Smooth muscle cell (in vitro differentiated cells): ENCODE results near the gene CDC45. TPM values are rescaled to one million over a fixed set of nuclear protein-coding genes. Genes with fewer than 3 reads are reported as not detected.

Source experiments
- DNase-seq: peaks from one replicate; lab custom pipeline; 2025; ENCODE audit not compliant: unreplicated experiment; lab: John Stamatoyannopoulos, UW
- H2AFZ ChIP-seq: fragments of 200-600 bp; sonication (generic); 2 replicates; pipeline ENCODE4 v1.6.0; 2016; ENCODE audit warnings: antibody characterized with exemption, low read depth, mild to moderate bottlenecking
- H3F3A ChIP-seq: fragments of 200-600 bp; sonication (generic); 2 replicates; pipeline ENCODE4 v1.6.0; 2017; ENCODE audit warnings: antibody characterized with exemption, low read depth
- H3K27ac ChIP-seq: fragments of 200-600 bp; sonication (generic); 2 replicates; pipeline ENCODE4 v1.5.1; 2016; ENCODE audit warnings: low read depth, mild to moderate bottlenecking
- H3K27me3 ChIP-seq: fragments of 200-600 bp; sonication (generic); 2 replicates; pipeline ENCODE4 v1.6.1; 2016; ENCODE audit warnings: low read depth, mild to moderate bottlenecking
- H3K36me3 ChIP-seq: fragments of 200-600 bp; sonication (generic); 2 replicates; pipeline ENCODE4 v1.5.1; 2016; ENCODE audit warnings: low read depth
- H3K4me1 ChIP-seq: fragments of 200-600 bp; sonication (generic); 2 replicates; pipeline ENCODE4 v1.5.1; 2016; ENCODE audit warnings: low read depth
- H3K4me2 ChIP-seq: fragments of 200-600 bp; sonication (generic); 2 replicates; pipeline ENCODE4 v1.6.0; 2016; ENCODE audit warnings: mild to moderate bottlenecking
- H3K4me3 ChIP-seq: fragments of 200-600 bp; sonication (generic); 2 replicates; pipeline ENCODE4 v1.5.1; 2016; ENCODE audit warnings: mild to moderate bottlenecking
- H3K79me2 ChIP-seq: fragments of 200-600 bp; sonication (generic); 2 replicates; pipeline ENCODE4 v1.6.0; 2016; ENCODE audit warnings: low read depth, mild to moderate bottlenecking
- H3K9ac ChIP-seq: fragments of 200-600 bp; sonication (generic); 2 replicates; pipeline ENCODE4 v1.6.0; 2016; ENCODE audit warnings: low read depth
- H3K9me3 ChIP-seq: fragments of 200-600 bp; sonication (generic); replicated peaks from 2 replicates; pipeline ENCODE4 v1.5.1; 2016; ENCODE audit warnings: low read depth
- H4K20me1 ChIP-seq: fragments of 200-600 bp; sonication (generic); 2 replicates; pipeline ENCODE4 v1.6.0; 2016; ENCODE audit warnings: low read depth
- CTCF ChIP-seq: fragments of 200-600 bp; sonication (generic); IDR thresholded peaks from 2 replicates; pipeline ENCODE4 v1.5.1; 2017; ENCODE audit warnings: borderline replicate concordance, mild to moderate bottlenecking, antibody characterized with exemption; ENCODE audit not compliant: insufficient read depth, poor library complexity, severe bottlenecking
- WGBS: methylation state at CpG from one replicate; pipeline ENCODE4 v1.1.7; 2016; ENCODE audit warnings: low lambda C conversion rate; 5-methylcytosine and 5-hydroxymethylcytosine counted together
- polyA plus RNA-seq: library from polyadenylated mRNA; unstranded; fragments of >200 nt; fragmentation: Nextera tagmentation; extraction: Ambion mirVana; gene quantifications from 2 replicates; pipeline ENCODE4 v1.2.1, GENCODE V29; 2016
- total RNA-seq: library from RNA; depleted of rRNA; stranded (reverse); fragments of >200 nt; gene quantifications from 2 replicates; pipeline ENCODE4 v1.2.3, GENCODE V29; 2014

CDC45 gene
- total and polyA plus RNA-seq, 2 experiments from 2014 or later = 9.3 to 13.7 TPM

DNA sequence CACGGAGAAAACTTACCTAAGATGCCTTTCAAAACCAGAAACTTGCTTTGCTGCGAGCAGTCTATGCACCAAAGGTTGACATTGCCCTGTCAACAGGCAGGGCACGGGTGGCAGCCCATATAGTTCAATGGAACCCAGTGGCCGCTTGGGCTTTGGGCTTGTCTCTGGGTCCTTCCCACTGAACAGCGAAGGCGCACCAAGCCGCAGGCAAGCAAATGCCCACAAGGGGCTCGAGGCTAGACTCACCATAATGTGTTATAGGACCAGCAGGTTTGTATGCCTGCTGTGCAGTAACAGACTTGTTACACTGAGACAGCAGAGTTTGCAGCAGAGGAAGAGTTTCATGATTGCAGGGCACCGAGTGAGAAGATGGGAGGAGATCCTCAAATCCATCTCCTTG, 24.1 kb downstream of the CDC45 start:
- Histone ChIP-seq H3K4me1 (no peaks in the 10 kb centered on the region), H3K9me3 (no peaks in the 10 kb centered on the region), H3K4me2 (no peak overlapping the region), H3K27me3 (no peaks in the 10 kb centered on the region), H3K27ac (no peak overlapping the region), H3K79me2 (no peaks in the 10 kb centered on the region), H3K9ac (no peak overlapping the region), H2AFZ (no peak overlapping the region), H3F3A (no peaks in the 10 kb centered on the region), H3K36me3 (no peaks in the 10 kb centered on the region), H4K20me1 (no peaks in the 10 kb centered on the region), H3K4me3 (no peak overlapping the region)
- 91% methylated on average over 9 of the region's 9 CpGs for WGBS
- no peak for DNase-seq
- no peak for TF ChIP-seq CTCF

GRCh38 chr22:19504900-19505734, 25.4 kb downstream of the CDC45 start:
- no peak for TF ChIP-seq CTCF
- no peaks in the 10 kb centered on the region for H4K20me1 ChIP-seq
- H3K4me2 ChIP-seq = no peak overlapping the region

DNA sequence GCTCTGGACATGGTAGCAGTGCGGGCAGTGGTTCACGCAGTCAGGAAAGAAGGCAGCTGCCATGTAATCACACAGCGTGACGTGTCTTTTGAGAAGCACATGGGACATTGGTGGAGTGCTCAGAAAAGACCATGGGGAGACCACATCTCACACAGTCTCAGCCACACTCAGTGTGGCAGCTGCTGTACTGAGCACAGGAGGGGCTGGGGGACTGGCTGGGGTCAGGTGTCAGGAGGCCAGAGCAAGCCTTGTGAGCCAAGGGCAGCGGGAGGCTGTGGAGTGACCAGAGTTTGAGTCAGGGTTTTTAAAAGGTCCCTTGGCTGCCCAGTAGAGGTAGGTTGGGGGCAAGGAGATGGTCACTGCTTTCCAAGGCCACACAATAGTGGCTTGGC, 26.0 kb downstream of the CDC45 start:
- no peak overlapping the region for H3K27ac ChIP-seq
- no peaks in the 10 kb centered on the region for H4K20me1 ChIP-seq
- no peaks in the 10 kb centered on the region for H3K36me3 ChIP-seq
- no peak overlapping the region for H3K4me3 ChIP-seq
- H3K4me1 ChIP-seq = no peaks in the 10 kb centered on the region
- no peak overlapping the region for H3K4me2 ChIP-seq
- no peaks in the 10 kb centered on the region for H3F3A ChIP-seq
- H3K9ac ChIP-seq = no peak overlapping the region
- no peaks in the 10 kb centered on the region for H3K9me3 ChIP-seq
- no peak overlapping the region for H2AFZ ChIP-seq
- no peaks in the 10 kb centered on the region for H3K79me2 ChIP-seq
- TF ChIP-seq CTCF = no peak
- H3K27me3 ChIP-seq = no peaks in the 10 kb centered on the region
- DNase-seq = no peak
- 98% methylated on average over 5 of the region's 5 CpGs for WGBS

More at GRCh38 chr22:19504900-19505734, 25.4 kb downstream of the CDC45 start:
- no peak overlapping the region for H2AFZ ChIP-seq
- no peaks in the 10 kb centered on the region for H3F3A ChIP-seq
- DNase-seq = no peak
- H3K36me3 ChIP-seq = no peaks in the 10 kb centered on the region
- H3K79me2 ChIP-seq = no peaks in the 10 kb centered on the region
- no peak overlapping the region for H3K4me3 ChIP-seq
- WGBS = 96% methylated on average over 18 of the region's 18 CpGs
- H3K27ac ChIP-seq = no peak overlapping the region
- no peak overlapping the region for H3K9ac ChIP-seq
- H3K9me3 ChIP-seq = no peaks in the 10 kb centered on the region
- no peaks in the 10 kb centered on the region for H3K4me1 ChIP-seq
- no peaks in the 10 kb centered on the region for H3K27me3 ChIP-seq

- no peaks in the 10 kb centered on the region for H3K27me3 ChIP-seq
These were observed 26.5 kb downstream of the CDC45 start for GRCh38 chr22:19506212-19506611.

More at GRCh38 chr22:19506212-19506611, 26.5 kb downstream of the CDC45 start:
- no peak overlapping the region for H3K9ac ChIP-seq
- H3K27ac ChIP-seq = no peak overlapping the region
- DNase-seq = no peak
- H3F3A ChIP-seq = no peaks in the 10 kb centered on the region
- TF ChIP-seq CTCF = no peak
- no peak overlapping the region for H2AFZ ChIP-seq
- H3K4me2 ChIP-seq = no peak overlapping the region
- H3K4me3 ChIP-seq = no peak overlapping the region
- no peaks in the 10 kb centered on the region for H3K79me2 ChIP-seq
- no peaks in the 10 kb centered on the region for H3K36me3 ChIP-seq
- WGBS = 86% methylated on average over 10 of the region's 10 CpGs
- H3K9me3 ChIP-seq = no peaks in the 10 kb centered on the region
- no peaks in the 10 kb centered on the region for H4K20me1 ChIP-seq
- no peaks in the 10 kb centered on the region for H3K4me1 ChIP-seq
